ENCODE data around the gene ZNF296.

ZNF296 gene

GRCh38 chr19:45051929-45052579 lies 24.2 kb downstream of the ZNF296 start:
- DNase-seq = no peak

GRCh38 chr19:45050036-45050435 lies 26.2 kb downstream of the ZNF296 start:
- DNase-seq = no peak

- DNase-seq = no peak
These were observed 27.1 kb downstream of the ZNF296 start for GRCh38 chr19:45049073-45049736.

DNA sequence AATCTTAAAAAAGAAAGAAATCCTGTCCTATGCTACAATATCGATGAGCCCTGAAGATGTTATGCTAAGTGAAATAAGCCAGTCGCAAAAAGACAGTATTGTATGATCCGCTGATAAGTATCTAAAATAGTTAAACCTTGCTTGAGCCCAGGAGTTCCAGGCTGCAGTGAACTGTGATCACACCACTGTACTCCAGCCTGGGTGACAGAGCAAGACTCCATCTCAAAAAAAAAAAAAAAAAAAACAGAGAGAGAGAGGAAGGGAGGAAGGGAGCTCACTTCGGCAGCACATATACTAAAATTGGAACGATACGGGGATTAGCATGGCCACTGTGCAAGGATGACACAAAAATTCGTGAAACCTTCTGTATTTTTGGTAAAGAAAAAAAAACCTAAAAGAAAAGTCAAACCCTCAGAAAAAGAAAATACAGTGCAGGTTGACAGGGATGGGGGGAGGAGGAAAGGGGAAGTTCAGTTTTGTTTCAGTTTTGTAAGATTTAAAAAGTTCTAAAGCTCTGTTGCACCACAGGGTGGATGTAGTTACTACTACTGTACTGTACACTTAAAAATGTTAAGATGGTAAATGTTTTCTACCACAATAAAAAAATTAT lies 29.0 kb downstream of the ZNF296 start:
- no peak for DNase-seq

GRCh38 chr19:45046355-45046754 lies 29.9 kb downstream of the ZNF296 start:
- no peak for DNase-seq

GRCh38 chr19:45045671-45046353 lies 30.5 kb downstream of the ZNF296 start:
- DNase-seq = no peak

DNA sequence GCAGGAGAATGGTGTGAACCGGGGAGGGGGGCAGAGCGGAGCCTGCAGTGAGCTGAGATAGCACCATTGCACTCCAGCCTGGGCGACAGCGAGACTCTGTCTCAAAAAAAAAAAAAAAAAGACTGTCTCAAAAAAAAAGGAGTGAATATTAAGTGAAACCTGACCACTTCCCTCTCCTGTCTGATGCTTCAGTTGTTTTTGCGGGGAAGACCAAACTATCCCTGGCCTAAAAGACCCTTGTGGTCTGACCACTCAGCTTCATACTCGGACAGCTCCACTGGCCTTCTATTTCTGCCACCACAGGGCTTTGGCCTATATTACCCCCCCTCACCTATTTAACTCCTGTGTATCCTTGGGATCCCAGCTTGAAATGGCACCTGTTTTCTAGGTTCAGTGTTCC lies 35.2 kb downstream of the ZNF296 start:
- no peak for DNase-seq

DNA sequence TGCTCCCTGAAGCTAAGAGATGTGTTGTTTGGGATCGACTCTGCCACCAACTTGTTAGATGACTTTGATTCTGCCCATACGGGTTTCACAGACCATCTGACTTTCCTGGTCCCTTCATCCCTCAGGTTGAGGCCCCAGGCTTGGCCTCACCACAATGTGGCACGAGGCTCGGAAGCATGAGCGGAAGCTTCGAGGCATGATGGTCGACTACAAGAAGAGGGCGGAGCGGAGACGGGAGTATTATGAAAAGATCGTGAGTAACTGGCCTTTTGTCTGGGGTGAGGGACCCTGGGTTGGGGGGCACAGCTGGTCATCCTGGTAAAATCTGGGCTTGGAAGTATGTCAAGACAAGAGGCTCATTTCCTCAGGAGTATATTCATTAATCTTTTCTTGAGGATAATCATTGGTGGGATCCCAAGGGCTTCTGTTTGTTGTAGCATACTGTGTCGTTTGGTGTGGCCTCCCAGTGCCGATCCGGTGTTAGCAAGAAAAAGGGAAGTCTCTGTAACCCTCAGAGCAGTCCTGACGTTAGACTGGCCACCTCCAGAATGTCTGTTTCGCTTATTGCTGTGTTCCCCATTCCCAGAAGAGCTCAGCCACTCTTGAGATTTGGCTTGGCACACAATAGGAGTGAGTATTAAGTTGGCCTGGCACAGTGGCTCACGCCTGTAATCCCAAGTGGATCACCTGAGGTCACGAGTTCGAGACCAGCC lies 36.1 kb downstream of the ZNF296 start:
- no peak for DNase-seq

DNA sequence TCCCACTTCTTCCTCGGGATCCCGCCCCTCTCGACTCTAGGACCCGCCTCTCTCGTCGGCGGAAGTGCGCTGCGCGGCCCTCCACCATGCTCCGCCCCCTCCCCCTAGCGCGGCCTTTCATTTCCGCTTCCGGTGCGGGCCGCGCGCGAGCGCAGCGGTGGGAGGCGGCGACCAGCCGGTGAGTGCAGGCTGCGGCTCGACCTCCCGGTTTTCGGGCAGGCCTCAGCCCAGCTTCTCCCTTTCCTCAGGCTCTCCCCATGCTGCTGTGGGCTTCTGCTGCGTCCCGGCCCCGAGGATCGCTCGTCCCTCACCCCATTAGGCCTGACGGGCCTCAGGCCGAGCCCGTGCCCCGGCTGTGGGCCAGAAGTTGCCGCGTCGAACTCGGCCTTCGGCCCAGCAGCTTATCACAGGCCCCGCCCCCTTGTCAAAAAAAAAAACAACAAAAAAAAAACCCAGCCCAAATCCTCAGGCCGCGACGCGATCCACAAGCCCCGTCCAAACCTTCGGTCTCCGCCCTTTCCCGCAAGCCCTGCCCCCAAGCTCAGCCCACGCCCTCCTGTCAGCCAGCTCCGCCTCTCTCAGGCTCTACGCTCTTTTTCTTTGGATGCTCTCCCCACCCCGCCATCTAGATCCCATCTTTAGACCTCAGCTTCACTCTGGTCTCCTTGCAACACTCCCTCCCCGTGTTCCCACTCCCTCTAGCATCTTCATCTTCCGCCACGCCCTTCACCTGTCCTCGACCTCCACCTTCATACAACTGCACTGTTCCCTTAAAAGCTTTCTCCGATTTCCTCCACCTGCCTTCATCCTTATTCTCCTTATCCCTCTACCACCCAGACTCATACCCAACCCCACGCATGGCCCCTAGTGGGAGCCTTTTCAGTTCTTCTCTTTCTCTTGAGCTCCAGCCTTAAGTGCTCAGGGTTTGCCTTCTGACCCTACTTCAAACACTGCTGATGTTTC lies 37.1 kb downstream of the ZNF296 start, which contains the start of gene CLASRP:
CLASRP (plus strand) TSS at position 115 of the 963 bp plus-strand sequence. CDS start 1,168 bp downstream, outside the sequence.
- peak; percentile 75 to 84 (median 82) for DNase-seq

DNA sequence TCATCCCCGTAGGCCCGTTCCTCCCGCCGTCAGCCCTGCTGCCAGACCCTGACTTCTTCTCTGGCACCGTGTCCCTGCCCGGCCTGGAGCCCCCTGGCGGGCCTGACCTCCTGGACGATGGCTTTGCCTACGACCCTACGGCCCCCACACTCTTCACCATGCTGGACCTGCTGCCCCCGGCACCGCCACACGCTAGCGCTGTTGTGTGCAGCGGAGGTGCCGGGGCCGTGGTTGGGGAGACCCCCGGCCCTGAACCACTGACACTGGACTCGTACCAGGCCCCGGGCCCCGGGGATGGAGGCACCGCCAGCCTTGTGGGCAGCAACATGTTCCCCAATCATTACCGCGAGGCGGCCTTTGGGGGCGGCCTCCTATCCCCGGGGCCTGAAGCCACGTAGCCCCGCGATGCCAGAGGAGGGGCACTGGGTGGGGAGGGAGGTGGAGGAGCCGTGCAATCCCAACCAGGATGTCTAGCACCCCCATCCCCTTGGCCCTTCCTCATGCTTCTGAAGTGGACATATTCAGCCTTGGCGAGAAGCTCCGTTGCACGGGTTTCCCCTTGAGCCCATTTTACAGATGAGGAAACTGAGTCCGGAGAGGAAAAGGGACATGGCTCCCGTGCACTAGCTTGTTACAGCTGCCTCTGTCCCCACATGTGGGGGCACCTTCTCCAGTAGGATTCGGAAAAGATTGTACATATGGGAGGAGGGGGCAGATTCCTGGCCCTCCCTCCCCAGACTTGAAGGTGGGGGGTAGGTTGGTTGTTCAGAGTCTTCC lies 38.7 kb downstream of the ZNF296 start:
- DNase-seq = no peak

DNA sequence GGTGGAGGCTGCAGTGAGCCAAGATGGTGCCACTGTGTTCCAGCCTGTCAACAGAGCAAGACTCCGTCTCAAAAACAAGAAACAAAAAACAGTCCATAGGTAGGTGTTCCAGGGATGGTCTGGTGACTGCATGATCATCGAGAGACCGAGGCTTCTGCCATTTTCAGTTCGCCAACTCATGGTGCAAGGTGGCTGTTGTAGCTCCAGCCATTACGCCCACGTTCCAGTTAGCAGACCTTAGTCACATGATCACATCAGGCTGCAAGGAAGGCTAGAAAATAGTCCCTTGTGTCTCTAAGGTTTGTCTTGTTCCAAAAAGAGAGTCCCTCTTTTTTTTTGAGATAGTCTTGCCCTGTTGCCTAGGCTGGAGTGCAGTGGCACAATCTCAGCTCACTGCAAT lies 40.5 kb downstream of the ZNF296 start:
- DNase-seq = no peak

- no peak for DNase-seq
These were observed 43.9 kb downstream of the ZNF296 start for GRCh38 chr19:45032421-45032820.

GRCh38 chr19:45030825-45031224 lies 45.5 kb downstream of the ZNF296 start:
- DNase-seq = no peak

DNA sequence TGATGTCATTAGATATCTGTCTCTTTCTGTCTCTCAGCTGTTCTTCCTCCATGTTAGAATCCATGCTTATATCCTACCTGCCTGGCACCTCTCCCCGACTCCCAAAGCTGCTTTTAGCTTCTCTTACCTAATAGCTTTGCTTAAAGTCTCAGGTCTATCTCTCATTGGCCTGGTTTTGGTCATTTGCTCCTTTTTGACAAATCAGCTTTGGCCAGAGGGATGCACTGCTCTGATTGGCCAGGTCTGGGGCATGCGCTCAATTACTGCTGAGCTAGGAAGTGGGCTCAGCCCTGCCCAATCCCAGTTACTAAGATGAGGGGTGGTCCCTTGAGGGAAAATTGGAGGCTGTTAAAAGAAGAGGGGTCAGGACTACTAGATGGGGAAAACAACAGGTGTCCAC lies 48.9 kb downstream of the ZNF296 start:
- DNase-seq = no peak

DNA sequence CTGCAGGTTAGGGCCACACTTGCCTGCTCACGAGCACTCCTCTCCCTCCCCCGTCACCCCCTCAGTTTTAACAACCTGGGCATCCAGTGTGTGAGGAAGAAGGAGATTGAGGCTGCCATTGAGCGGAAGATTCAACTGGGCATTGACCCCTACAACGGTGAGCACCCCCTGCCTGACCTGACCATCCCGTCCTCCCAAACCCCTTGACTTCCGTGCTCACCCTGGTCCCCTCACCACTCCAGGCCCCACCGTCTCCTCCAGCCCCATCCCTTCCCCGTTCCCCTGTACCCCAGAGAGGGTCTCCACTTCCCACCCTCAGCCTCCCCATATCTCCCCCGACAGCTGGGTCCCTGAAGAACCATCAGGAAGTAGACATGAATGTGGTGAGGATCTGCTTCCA lies 51.0 kb downstream of the ZNF296 start:
- DNase-seq = no peak

DNA sequence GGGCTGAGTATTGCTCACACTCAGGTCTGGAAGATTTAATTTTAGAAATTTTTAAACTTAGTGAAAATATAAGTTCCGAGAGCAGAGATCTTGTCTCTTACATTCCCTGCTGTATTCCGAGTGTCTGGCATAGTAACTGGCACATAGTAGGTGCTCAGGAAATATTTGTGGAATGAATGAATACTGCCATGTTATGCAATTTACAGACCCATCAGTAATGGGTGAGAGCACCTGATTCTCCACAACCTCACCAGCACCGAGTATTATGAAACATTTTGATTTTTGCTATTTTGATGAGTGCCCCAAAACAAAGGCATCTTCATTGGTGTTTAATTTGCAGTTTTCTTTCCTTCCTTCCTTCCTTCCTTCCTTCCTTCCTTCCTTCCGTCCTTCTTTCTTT lies 53.2 kb downstream of the ZNF296 start:
- no peak for DNase-seq

DNA sequence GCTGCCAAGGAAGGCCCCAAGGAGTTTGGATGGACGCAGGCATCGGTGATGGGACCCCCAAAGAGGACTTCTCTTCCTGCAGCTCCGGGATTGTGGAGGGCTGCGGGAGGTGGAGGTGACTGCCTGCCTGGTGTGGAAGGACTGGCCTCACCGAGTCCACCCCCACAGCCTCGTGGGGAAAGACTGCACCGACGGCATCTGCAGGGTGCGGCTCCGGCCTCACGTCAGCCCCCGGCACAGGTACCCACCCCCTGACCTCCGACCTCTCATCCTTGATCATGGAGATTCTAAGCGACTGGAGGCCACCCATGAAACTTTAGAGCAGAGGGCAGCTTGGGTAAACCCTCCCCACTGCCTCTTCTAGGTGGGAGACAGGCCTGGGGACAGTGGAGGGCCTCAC lies 54.3 kb downstream of the ZNF296 start:
- DNase-seq = no peak

Measured in activated CD4-positive, CD25-positive, alpha-beta regulatory T cell (primary cell).